CD8-positive, alpha-beta memory T cell (primary cell): Measurements from ENCODE around the gene ADIPOR2. TPM values are rescaled to one million over a fixed set of nuclear protein-coding genes. Genes with fewer than 3 reads are reported as not detected.

Source experiments
- CTCF ChIA-PET: fragments of 350-600 bp; sonication (Branson Sonifier 250); formaldehyde crosslinking; loops from one replicate; lab custom pipeline; 2021; ENCODE audit warnings: antibody characterized with exemption; lab: Charles Lee
- POLR2A ChIA-PET: fragments of 350-600 bp; sonication (Branson Sonifier 250); formaldehyde crosslinking; loops from one replicate; lab custom pipeline; 2021; ENCODE audit warnings: antibody characterized with exemption; lab: Charles Lee
- DNase-seq, 5 donors: peaks; one replicate each; pipeline versions ENCODE4 v3.0.0 to v3.0.0-alpha.2; 2020 to 2022; ENCODE audit warnings: mixed read lengths in 1 of 5
- H3K27ac ChIP-seq: one replicate; pipeline ENCODE4 v1.7.0; 2013; ENCODE audit warnings: low read depth, mild to moderate bottlenecking, low read length, moderate library complexity
- H3K27me3 ChIP-seq: 2 replicates; pipeline ENCODE4 v1.7.0; 2013; ENCODE audit warnings: low read length, mild to moderate bottlenecking; ENCODE audit not compliant: insufficient read depth, poor library complexity, severe bottlenecking
- H3K36me3 ChIP-seq: 2 replicates; pipeline ENCODE4 v1.7.0; 2013; ENCODE audit warnings: mild to moderate bottlenecking, low read length, moderate library complexity; ENCODE audit not compliant: insufficient read depth
- H3K4me1 ChIP-seq: 2 replicates; pipeline ENCODE4 v1.7.0; 2013; ENCODE audit warnings: mild to moderate bottlenecking, low read length, moderate library complexity; ENCODE audit not compliant: insufficient read depth
- H3K4me3 ChIP-seq: 2 replicates; pipeline ENCODE4 v1.7.0; 2013; ENCODE audit warnings: mild to moderate bottlenecking, low read length
- H3K9me3 ChIP-seq: 2 replicates; pipeline ENCODE4 v1.7.0; 2013; ENCODE audit warnings: mild to moderate bottlenecking, low read length
- H3K27ac Mint-ChIP-seq, 8 donors: one replicate each; pipeline ENCODE4 v1.8.0; 2020 to 2021; ENCODE audit warnings: mixed read lengths in 8 of 8, mild to moderate bottlenecking in 6 of 8, inconsistent platforms in 3 of 8, moderate library complexity in 3 of 8
- H3K27me3 Mint-ChIP-seq, 2 donors: one replicate each; pipeline ENCODE4 v1.8.0; 2020 to 2021; ENCODE audit warnings: mixed read lengths in 2 of 2, mild to moderate bottlenecking in 1 of 2, moderate library complexity in 1 of 2
- H3K36me3 Mint-ChIP-seq, 3 donors: one replicate each; pipeline ENCODE4 v1.8.0; 2020 to 2021; ENCODE audit warnings: mixed read lengths in 3 of 3, inconsistent platforms in 1 of 3, mild to moderate bottlenecking in 1 of 3
- H3K4me1 Mint-ChIP-seq, 3 donors: one replicate each; pipeline ENCODE4 v1.8.0; 2020 to 2021; ENCODE audit warnings: mixed read lengths in 3 of 3, inconsistent platforms in 1 of 3, mild to moderate bottlenecking in 1 of 3
- H3K4me3 Mint-ChIP-seq, 7 donors: one replicate each; pipeline ENCODE4 v1.8.0; 2020 to 2021; ENCODE audit warnings: mixed read lengths in 7 of 7, mild to moderate bottlenecking in 6 of 7, moderate library complexity in 4 of 7, inconsistent platforms in 2 of 7
- H3K9me3 Mint-ChIP-seq, 5 donors: one replicate each; pipeline ENCODE4 v1.8.0; 2020 to 2022; ENCODE audit warnings: mixed read lengths in 5 of 5, mild to moderate bottlenecking in 3 of 5, moderate library complexity in 2 of 5, inconsistent platforms in 1 of 5
- polyA plus RNA-seq: library from polyadenylated mRNA; unstranded; fragments of 300-500 nt; fragmentation: Illumina TruSeq; gene quantifications from one replicate; pipeline ENCODE4 v1.2.3, GENCODE V29; 2021
- total RNA-seq, 2 experiments: library from RNA; stranded (reverse); gene quantifications; one replicate each; pipeline ENCODE4 v1.2.3, GENCODE V29; 2021

Gene ADIPOR2
- total and polyA plus RNA-seq, 3 experiments from 2014 or later = 2.4 to 63.9 (median 54.1) TPM

- ChIA-PET CTCF (no interaction called here), POLR2A (no interaction called here)
- Histone ChIP-seq H3K4me3 (no peak overlapping the region), H3K27ac (no peak overlapping the region), H3K27me3 (no peaks in the 10 kb centered on the region), H3K9me3 (no peaks in the 10 kb centered on the region), H3K36me3 (no peaks in the 10 kb centered on the region), H3K4me1 (no peaks in the 10 kb centered on the region)
- Mint-ChIP-seq H3K9me3 (no peaks in the 10 kb centered on the region), H3K27ac (no peak overlapping the region), H3K4me3 (no peak overlapping the region), H3K4me1 (no peaks in the 10 kb centered on the region), H3K36me3 (no peaks in the 10 kb centered on the region), H3K27me3 (peaks cover 6 to 25% of the 10 kb centered on the region in 2 donors)
- DNase-seq = no peak
These were observed 146.8 kb downstream of the ADIPOR2 start for GRCh38 chr12:1837541-1838204.

Other genes starting within 250 kb of the ADIPOR2 start
- gene FBXL14, start 96.5 kb upstream of the ADIPOR2 start, total RNA-seq = 10 to 100 TPM; 20.5 to 22.1 TPM
- 30.4 TPM for gene FBXL14, start 96.5 kb upstream of the ADIPOR2 start, polyA plus RNA-seq
- not detected for gene WNT5B, start 61.8 kb upstream of the ADIPOR2 start, total RNA-seq
- gene WNT5B, start 61.8 kb upstream of the ADIPOR2 start, polyA plus RNA-seq = not detected
- under 1 TPM in 1 of 2 experiments, not detected in 1; 0.24 TPM for gene LRTM2, start 129.5 kb downstream of the ADIPOR2 start, total RNA-seq
- not detected for gene LRTM2, start 129.5 kb downstream of the ADIPOR2 start, polyA plus RNA-seq
- 1 to 10 TPM; 5.7 to 6.5 TPM for gene CACNA2D4, start 227.6 kb downstream of the ADIPOR2 start, total RNA-seq
- 7.6 TPM for gene CACNA2D4, start 227.6 kb downstream of the ADIPOR2 start, polyA plus RNA-seq